Neutrophil (primary cell): ENCODE measurements around the gene KRT82.

ENCODE experiments used
- H3K27ac ChIP-seq: fragments of 200-600 bp; sonication (generic); 2 replicates; pipeline ENCODE4 v1.5.1; 2016; ENCODE audit warnings: mild to moderate bottlenecking, moderate library complexity
- H3K27me3 ChIP-seq: fragments of 200-600 bp; sonication (generic); 2 replicates; pipeline ENCODE4 v1.6.0; 2016; ENCODE audit warnings: mild to moderate bottlenecking
- H3K36me3 ChIP-seq: fragments of 200-600 bp; sonication (generic); 2 replicates; pipeline ENCODE4 v1.5.1; 2017
- H3K4me1 ChIP-seq, 2 experiments: fragments of 200-600 bp in 1 of 2; sonication (generic) in 1 of 2; 1 replicate in 1 of 2; 2 replicates in 1 of 2; pipeline versions ENCODE4 v1.5.1 to v1.6.1; 2013 to 2016; ENCODE audit warnings: low read depth in 1 of 2, low read length in 1 of 2, mild to moderate bottlenecking in 1 of 2, moderate library complexity in 1 of 2; ENCODE audit not compliant: control insufficient read depth in 1 of 2, insufficient read depth in 1 of 2
- H3K4me3 ChIP-seq, 2 experiments: fragments of 200-600 bp in 1 of 2; sonication (generic) in 1 of 2; 1 replicate in 1 of 2; 2 replicates in 1 of 2; pipeline ENCODE4 v1.5.1; 2013 to 2016; ENCODE audit warnings: low read depth in 1 of 2, low read length in 1 of 2, mild to moderate bottlenecking in 1 of 2, moderate library complexity in 1 of 2
- H3K9me3 ChIP-seq: fragments of 200-600 bp; sonication (generic); 2 replicates; pipeline ENCODE4 v1.5.1; 2016
- CTCF ChIP-seq: fragments of 200-600 bp; sonication (generic); IDR thresholded peaks from 2 replicates; pipeline ENCODE4 v1.5.1; 2016; ENCODE audit warnings: antibody characterized with exemption

KRT82 gene

GRCh38 chr12:52379536-52379935, 26.6 kb downstream of the KRT82 start:
- Histone ChIP-seq H3K4me1 (no peaks in the 10 kb centered on the region), H3K9me3 (no peaks in the 10 kb centered on the region), H3K36me3 (no peaks in the 10 kb centered on the region), H3K27me3 (peaks cover 22% of the 10 kb centered on the region), H3K27ac (no peak overlapping the region), H3K4me3 (no peak overlapping the region)
- no peak for TF ChIP-seq CTCF

GRCh38 chr12:52378091-52378490, 28.0 kb downstream of the KRT82 start:
- TF ChIP-seq CTCF = no peak
- Histone ChIP-seq H3K9me3 (no peaks in the 10 kb centered on the region), H3K36me3 (no peaks in the 10 kb centered on the region), H3K4me1 (no peaks in the 10 kb centered on the region), H3K27ac (no peak overlapping the region), H3K27me3 (peaks cover 16% of the 10 kb centered on the region), H3K4me3 (no peak overlapping the region)

- no peak for TF ChIP-seq CTCF
- H3K27me3 ChIP-seq = peaks cover 8% of the 10 kb centered on the region
Observed at GRCh38 chr12:52377266-52377665, 28.9 kb downstream of the KRT82 start.

GRCh38 chr12:52372216-52373154, 33.6 kb downstream of the KRT82 start:
- no peak overlapping the region for H3K27ac ChIP-seq
- no peak for TF ChIP-seq CTCF
- H3K4me3 ChIP-seq = no peak overlapping the region
- peaks cover 13% of the 10 kb centered on the region for H3K27me3 ChIP-seq
- no peaks in the 10 kb centered on the region for H3K9me3 ChIP-seq
- no peaks in the 10 kb centered on the region for H3K36me3 ChIP-seq
- H3K4me1 ChIP-seq = no peaks in the 10 kb centered on the region

More at GRCh38 chr12:52377266-52377665, 28.9 kb downstream of the KRT82 start:
- Histone ChIP-seq H3K4me1 (no peaks in the 10 kb centered on the region), H3K36me3 (no peaks in the 10 kb centered on the region), H3K4me3 (no peak overlapping the region), H3K9me3 (no peaks in the 10 kb centered on the region), H3K27ac (no peak overlapping the region)

- no peaks in the 10 kb centered on the region for H3K4me1 ChIP-seq
- no peaks in the 10 kb centered on the region for H3K36me3 ChIP-seq
- H3K4me3 ChIP-seq = no peak overlapping the region
- H3K9me3 ChIP-seq = no peaks in the 10 kb centered on the region
- no peak overlapping the region for H3K27ac ChIP-seq
- peaks cover 13% of the 10 kb centered on the region for H3K27me3 ChIP-seq
- no peak for TF ChIP-seq CTCF
Observed at GRCh38 chr12:52371716-52372115, 34.4 kb downstream of the KRT82 start.
